DMS153 (cell line): ENCODE results near the gene MVB12B.

ENCODE experiments used
- DNase-seq: peaks from one replicate; lab custom pipeline; 2025; lab: John Stamatoyannopoulos, UW

Gene MVB12B

DNA sequence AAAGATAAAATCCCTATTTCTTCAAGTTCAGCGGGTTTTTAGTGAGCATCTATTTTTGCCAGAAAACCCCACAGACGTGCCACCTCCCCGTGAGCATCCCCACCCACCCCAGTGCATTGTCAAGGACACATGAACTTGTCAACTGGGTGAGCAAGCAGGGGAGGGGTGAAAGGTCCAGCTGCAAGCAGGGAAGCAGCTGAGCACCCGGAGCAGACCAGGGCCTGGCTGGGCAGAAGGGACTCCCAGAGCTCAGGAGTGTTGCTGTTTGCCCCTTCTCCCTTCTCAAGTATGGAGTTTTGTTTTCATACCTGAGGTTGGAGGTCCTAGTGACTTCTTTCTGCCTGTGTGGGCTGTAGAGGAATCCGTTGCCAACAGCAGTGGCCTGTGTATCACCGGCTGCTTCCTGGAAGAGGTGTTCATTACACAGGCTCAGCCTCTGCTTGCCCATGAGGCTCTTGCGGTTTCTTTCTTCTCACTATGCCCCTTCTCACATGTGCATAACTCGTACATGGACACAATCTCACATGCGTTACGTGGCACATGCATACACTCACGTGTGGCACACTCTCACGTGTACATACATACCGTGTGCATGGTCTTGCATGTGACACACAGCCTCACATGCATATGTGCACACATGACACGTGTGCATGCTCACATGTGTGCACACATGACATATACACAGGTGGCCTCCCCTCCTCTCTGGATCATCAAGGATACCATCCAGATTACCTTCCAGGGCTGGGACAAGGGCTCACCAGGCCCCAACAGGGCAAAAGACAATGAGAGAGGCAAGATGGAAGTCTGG is 126.7 kb downstream of the MVB12B start:
- no peak for DNase-seq

- no peak for DNase-seq
Measured at GRCh38 chr9:126454215-126454614, 127.6 kb downstream of the MVB12B start.

GRCh38 chr9:126454795-126455194 is 128.2 kb downstream of the MVB12B start:
- DNase-seq, result no peak

GRCh38 chr9:126456441-126457174 is 130.0 kb downstream of the MVB12B start:
- no peak for DNase-seq

- DNase-seq, result no peak
Measured at GRCh38 chr9:126457175-126457547, 130.5 kb downstream of the MVB12B start.

DNA sequence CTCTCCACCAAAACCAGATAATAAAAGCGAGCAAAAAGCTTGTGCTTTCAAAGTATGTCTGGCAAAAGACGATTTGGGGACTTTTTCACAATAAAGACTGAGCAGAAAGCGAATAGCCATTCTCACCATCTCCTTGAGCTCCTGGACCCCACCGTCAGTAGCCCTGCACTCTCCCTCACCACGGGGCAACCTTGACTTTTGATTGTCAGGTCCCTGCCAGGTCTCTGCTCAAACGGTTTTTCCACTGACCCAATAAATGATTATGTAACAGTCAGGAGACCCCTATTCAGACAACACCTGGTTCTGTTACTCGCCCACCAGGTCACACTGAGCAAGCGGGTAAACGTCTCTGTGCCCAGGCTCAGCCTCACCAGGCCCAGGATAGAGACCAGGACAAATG is 131.3 kb downstream of the MVB12B start:
- no peak for DNase-seq

- DNase-seq, result no peak
Measured at GRCh38 chr9:126459126-126459525, 132.5 kb downstream of the MVB12B start.

GRCh38 chr9:126459546-126459945 is 132.9 kb downstream of the MVB12B start:
- no peak for DNase-seq

GRCh38 chr9:126459965-126460843 is 133.6 kb downstream of the MVB12B start:
- DNase-seq, result no peak

- DNase-seq, result no peak
Measured at GRCh38 chr9:126461029-126461428, 134.4 kb downstream of the MVB12B start.

DNA sequence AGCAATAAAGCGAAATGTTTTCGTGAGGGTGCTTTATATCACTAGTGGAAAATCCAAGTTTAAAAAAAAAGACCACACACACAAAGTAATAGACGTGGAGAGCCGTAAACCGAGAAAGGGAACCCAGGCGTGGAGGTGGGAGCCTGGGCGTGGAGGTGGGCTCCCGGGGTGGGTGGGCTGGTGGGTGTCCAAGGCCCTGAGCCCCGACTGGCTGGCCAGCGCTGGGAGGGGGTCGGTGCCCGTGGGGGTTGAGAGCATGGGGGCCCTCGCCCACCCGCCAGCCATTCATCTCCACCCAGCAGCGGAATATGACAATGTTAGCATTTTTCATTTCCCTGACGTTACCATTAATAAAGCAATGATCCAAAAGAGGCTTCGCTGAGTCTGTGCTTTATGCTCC is 135.0 kb downstream of the MVB12B start:
- no peak for DNase-seq

DNA sequence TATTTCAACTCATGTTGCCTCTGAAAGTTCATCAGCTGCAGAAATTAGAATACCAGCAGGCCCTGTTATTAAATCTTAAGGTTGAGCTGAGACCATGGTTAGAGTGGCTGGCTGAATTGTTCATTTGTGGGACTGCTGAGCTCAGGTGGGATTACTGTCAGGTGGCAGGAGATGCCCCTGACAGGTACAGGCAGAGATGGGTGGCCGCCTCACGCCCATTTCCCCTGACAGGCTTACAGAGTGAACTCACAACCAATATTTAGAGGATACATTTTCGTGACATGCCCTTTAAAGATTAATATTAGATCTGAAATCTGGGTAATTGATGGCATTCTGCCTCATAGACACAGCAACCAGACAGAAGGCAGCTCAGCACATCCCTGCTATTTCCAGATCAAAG is 136.0 kb downstream of the MVB12B start:
- DNase-seq, result no peak

DNA sequence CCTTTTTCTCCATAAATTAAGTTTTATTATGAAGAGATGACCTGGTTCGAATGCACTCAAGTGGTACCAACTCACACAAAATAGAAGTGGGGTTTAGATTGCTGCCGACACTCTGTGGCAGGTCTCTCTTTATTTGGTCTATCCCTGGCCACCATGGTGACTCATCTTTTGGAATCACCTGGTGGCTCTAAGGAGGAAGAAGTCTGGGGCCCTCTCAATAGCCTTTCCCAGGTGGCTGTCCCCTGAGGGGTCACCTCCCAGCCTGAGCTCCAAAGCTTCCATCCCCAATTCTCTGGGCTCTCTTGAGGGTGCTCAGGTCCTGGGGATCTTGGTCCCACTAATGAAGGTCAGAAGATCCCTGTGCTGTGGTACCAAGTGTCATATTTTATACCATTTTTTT is 136.8 kb downstream of the MVB12B start:
- no peak for DNase-seq

DNA sequence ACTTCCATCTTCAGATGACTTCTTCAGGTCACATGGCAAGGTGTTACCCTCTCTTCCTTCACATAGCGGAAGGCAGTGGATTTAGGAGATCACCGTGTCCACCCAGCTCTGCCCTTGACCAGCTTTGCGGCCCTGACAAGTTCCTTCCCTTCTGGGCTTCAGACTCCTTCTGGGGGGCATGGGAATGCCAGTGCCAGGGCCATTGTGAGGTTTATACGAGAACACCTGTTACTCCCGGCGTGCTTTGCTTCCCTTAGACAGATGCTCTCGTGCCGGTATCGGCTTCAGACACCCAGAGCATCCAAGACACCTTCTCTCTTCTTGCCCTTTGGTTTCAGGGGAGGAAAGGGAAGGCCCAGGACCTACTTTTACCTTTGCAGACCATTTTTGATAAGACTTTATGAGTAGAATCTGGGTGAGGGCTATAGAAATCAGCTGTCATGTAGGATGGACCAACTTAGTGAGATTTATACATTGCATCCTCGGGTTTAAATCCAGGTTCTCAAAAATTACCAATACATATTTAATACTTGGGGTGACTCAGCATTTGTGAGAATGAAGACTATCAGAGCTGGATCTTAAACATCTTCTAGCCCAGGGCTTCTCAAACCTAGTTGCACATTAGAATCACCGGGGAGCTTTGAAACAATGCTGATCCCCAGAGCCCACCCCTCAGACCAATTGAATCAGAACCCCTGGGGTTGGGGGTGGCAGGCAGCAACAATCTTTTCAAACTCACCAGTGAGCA is 138.2 kb downstream of the MVB12B start:
- DNase-seq, result no peak

GRCh38 chr9:126465977-126466376 is 139.3 kb downstream of the MVB12B start:
- DNase-seq, result no peak

DNA sequence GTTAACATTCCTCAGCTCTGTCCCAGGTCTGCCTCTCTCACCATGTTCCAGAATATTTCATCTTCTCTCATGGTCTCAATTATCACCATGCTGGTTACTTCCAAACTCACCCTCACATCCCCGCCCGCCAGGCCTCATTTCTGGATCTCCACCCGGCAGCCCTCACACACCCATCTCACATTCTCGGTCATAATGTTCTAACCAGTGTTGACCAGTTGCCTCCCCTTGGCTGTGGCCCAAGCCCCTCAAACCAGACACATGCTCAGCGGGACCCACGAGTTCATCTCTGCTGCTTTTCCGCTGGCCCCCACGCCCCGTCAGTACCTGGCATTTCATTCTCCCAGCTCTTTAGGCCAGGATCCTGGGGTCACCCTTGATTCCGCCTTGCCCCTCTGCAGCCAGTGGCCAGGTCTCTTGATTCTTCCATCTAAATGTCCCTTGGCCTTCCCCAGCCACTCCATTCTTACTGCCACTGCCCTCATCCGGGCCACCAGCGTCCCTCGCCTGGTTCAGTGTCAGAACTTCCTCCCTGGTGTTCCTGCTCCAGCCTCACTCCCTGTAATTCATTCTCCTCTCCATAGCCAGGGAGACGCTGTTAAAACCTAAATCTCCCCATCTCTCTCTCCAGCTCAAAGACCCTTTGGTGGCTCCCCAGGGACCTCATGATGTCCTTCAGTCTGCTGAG is 141.7 kb downstream of the MVB12B start:
- no peak for DNase-seq

GRCh38 chr9:126470241-126470993 is 143.8 kb downstream of the MVB12B start:
- DNase-seq, result no peak

- no peak for DNase-seq
Measured at GRCh38 chr9:126471084-126471624, 144.5 kb downstream of the MVB12B start.

DNA sequence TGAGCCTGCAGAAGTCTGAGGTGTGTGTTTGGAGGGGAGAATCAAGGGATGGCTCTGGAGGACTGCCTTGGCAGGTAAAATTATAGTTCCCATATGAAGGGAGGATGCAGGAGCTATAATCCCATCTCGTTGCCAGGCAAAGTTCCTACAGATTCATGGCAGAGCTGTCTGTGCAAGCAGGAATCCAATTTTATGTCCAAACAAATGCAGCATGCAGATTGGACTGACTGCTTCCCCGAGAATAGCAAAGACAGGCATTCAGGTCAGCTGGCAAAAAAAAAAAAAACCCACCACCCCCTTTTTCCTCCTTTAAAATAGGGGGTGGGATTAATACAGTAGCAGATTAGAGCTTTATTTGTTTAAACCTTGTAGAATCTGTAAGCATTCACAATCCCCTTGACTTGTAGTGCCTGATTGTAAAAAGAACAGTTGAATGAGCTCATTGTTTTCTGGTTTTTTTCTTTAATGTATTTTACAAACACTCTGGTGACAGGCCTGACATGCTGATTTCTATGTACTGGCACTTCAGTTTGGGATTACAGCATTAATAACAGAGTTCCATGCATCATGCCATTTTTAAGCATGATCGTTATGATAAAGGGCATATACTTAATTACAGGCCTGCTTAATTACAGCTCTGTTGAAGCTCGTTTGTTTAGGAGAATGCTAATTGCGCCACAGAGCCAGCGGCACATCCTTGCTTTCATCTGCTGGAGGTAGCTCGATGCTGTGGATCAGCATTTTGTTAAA is 145.7 kb downstream of the MVB12B start:
- DNase-seq, result no peak

DNA sequence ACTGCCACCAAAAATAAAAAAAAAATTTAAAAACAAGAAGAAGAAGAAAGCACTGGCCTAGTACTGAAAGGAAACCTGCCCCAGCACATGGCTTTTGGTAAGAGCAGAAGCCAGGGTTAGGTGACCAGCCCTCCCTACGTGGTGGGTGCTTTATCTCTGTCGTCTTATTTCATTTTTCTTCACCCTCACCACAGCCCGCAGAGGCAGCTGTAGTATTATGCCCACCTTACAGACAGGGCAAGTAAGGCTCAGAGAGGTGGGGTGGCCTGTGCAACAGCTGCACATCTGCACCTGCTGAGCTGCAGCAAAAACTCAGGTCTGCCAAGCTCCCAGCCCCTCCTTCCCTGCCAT is 146.3 kb downstream of the MVB12B start:
- DNase-seq, result no peak
